NB4 (cell line): Measurements from ENCODE around the gene CCDC106.

Experiments
- POLR2A ChIP-seq: IDR thresholded peaks from 2 replicates; pipeline ENCODE4 v1.6.1; 2011; ENCODE audit warnings: mild to moderate bottlenecking; ENCODE audit not compliant: insufficient read length; ENCODE audit errors: extremely low read depth
- TF ChIP-seq, protein P1 (sequence below): IDR thresholded peaks from one replicate; pipeline ENCODE4 v1.5.1; 2012; ENCODE audit warnings: low read depth, low read length

DNA sequence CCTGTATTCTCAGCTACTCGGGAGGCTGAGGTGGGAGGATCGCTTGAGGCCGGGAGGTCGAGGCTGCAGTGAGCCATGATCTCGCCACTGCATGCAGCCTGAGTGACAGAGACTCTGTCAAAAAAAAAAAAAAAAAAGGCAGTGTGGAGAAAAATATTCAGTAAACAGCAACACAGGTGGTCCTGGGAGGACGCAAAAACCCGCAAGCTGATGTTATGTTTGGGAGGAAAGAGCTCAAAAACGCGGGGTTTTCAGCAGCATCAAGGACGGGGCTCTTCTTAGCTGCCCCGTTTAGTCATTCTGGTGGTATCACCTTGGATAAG lies 23.0 kb upstream of the CCDC106 start:
- TF ChIP-seq, protein P1, sequence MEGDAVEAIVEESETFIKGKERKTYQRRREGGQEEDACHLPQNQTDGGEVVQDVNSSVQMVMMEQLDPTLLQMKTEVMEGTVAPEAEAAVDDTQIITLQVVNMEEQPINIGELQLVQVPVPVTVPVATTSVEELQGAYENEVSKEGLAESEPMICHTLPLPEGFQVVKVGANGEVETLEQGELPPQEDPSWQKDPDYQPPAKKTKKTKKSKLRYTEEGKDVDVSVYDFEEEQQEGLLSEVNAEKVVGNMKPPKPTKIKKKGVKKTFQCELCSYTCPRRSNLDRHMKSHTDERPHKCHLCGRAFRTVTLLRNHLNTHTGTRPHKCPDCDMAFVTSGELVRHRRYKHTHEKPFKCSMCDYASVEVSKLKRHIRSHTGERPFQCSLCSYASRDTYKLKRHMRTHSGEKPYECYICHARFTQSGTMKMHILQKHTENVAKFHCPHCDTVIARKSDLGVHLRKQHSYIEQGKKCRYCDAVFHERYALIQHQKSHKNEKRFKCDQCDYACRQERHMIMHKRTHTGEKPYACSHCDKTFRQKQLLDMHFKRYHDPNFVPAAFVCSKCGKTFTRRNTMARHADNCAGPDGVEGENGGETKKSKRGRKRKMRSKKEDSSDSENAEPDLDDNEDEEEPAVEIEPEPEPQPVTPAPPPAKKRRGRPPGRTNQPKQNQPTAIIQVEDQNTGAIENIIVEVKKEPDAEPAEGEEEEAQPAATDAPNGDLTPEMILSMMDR: no peak
- TF ChIP-seq POLR2A: no peak
